HG03442 (cell line): Measurements from ENCODE around the gene PDCD1LG2.
"Not testable (repeated sequence)": the region's sequence is repeated elsewhere in the genome, so short reads cannot be mapped to it uniquely, and the experiment has no call there.

Source experiments
- ATAC-seq: cut with Tn5 transposase; IDR thresholded peaks from one replicate; pipeline ENCODE4 v1.9.1; 2021; ENCODE audit warnings: mild to moderate bottlenecking, moderate library complexity; ENCODE audit not compliant: unreplicated experiment

The PDCD1LG2 gene

GRCh38 chr9:5510360-5510931, at the start of gene PDCD1LG2:
Gene PDCD1LG2 (plus strand): TSS chr9:5510531. CDS start chr9:5522547, 12,016 bp downstream.
- ATAC-seq = peak; percentile 63

- ATAC-seq = not testable (repeated sequence)
Measured at GRCh38 chr9:5464831-5465330, 45.5 kb upstream of the PDCD1LG2 start.

- no peak for ATAC-seq
Measured at GRCh38 chr9:5466005-5466404, 44.3 kb upstream of the PDCD1LG2 start.

- ATAC-seq = no peak
Measured at GRCh38 chr9:5466766-5467165, 43.6 kb upstream of the PDCD1LG2 start.

- ATAC-seq = no peak
Measured at GRCh38 chr9:5468850-5469249, 41.5 kb upstream of the PDCD1LG2 start.

GRCh38 chr9:5470122-5470521, 40.2 kb upstream of the PDCD1LG2 start:
- ATAC-seq = no peak

GRCh38 chr9:5470816-5471215, 39.5 kb upstream of the PDCD1LG2 start:
- no peak for ATAC-seq

GRCh38 chr9:5475611-5476010, 34.7 kb upstream of the PDCD1LG2 start:
- not testable (repeated sequence) for ATAC-seq

GRCh38 chr9:5478206-5478605, 32.1 kb upstream of the PDCD1LG2 start:
- ATAC-seq = no peak

GRCh38 chr9:5479994-5480694, 30.2 kb upstream of the PDCD1LG2 start:
- peak; percentile 47 for ATAC-seq

GRCh38 chr9:5480919-5481318, 29.4 kb upstream of the PDCD1LG2 start:
- ATAC-seq = no peak

GRCh38 chr9:5481322-5482040, 28.9 kb upstream of the PDCD1LG2 start:
- no peak for ATAC-seq

GRCh38 chr9:5482194-5482593, 28.1 kb upstream of the PDCD1LG2 start:
- ATAC-seq = no peak

- no peak for ATAC-seq
Measured at GRCh38 chr9:5483306-5483705, 27.0 kb upstream of the PDCD1LG2 start.

- ATAC-seq = no peak
Measured at GRCh38 chr9:5485378-5486085, 24.8 kb upstream of the PDCD1LG2 start.

GRCh38 chr9:5486988-5487387, 23.3 kb upstream of the PDCD1LG2 start:
- ATAC-seq = no peak

GRCh38 chr9:5488221-5489008, 21.9 kb upstream of the PDCD1LG2 start:
- ATAC-seq = no peak

GRCh38 chr9:5489630-5490490, 20.5 kb upstream of the PDCD1LG2 start:
- no peak for ATAC-seq

GRCh38 chr9:5492965-5493678, 17.2 kb upstream of the PDCD1LG2 start:
- no peak for ATAC-seq
